GM19240 (cell line): ENCODE data around the gene SLC35G4.
"Not testable (repeated sequence)": the region's sequence is repeated elsewhere in the genome, so short reads cannot be mapped to it uniquely, and the experiment has no call there.

Source experiments
- DNase-seq: peaks from one replicate; pipeline ENCODE4 v3.0.0; 2011; ENCODE audit warnings: low spot score; ENCODE audit not compliant: insufficient read length

Gene SLC35G4

DNA sequence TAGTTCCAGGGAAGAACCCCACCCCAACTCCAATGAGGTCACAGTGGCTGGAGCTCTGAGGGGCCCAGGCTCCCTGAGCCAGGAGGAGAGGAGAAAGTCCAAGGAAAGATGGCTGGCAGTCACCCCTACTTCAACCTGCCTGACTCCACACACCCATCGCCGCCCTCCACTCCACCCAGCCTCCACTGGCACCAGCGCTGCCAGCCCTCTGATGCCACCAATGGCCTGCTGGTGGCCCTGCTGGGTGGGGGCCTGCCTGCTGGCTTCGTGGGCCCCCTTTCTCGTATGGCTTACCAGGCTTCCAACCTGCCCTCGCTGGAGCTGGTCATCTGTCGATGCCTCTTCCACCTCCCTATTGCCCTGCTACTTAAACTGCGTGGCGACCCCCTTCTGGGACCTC lies at the start of gene SLC35G4:
Gene SLC35G4, plus strand, starts transcription at position 109 of the 400 bp plus-strand sequence. Its CDS starts 0 bp downstream, at position 109.
- not testable (repeated sequence) for DNase-seq

DNA sequence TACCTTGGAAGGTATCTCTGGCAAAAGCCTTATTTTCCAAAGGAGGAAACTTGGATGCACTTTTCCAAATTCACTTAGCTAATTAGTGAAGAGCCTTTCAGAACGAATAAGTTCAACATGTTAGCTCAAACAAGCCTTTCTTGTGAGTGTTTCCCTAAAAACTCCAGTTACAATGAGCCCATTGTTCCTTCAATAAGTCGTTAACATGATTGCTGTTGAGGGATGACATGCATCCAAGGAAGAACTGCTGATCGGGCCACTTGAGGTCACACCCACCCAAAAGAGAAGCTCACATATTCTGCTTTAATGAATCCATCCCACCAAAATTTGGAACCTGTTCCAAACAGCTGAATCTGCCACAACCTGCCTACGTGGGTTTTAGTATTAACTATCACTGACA lies 48.1 kb upstream of the SLC35G4 start:
- DNase-seq = no peak

DNA sequence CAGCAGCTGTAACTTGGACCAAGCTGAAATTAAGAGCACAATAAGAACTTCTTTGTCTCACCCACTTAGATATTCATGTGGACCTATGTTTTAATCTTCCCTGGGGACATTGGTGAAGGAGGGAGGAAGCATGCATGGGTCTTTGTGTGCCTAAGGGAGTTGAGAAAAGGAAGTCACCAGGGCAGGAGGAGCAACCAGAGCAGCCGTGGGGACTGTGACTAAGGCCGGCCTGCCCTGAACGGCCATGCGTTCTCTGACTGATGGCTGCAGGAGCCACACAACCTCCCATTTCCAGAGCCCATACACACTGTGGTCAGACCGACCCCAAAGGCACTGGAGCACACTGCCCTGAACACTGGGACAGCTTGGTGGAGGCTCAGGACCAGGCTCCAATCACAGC lies 43.7 kb upstream of the SLC35G4 start:
- no peak for DNase-seq

DNA sequence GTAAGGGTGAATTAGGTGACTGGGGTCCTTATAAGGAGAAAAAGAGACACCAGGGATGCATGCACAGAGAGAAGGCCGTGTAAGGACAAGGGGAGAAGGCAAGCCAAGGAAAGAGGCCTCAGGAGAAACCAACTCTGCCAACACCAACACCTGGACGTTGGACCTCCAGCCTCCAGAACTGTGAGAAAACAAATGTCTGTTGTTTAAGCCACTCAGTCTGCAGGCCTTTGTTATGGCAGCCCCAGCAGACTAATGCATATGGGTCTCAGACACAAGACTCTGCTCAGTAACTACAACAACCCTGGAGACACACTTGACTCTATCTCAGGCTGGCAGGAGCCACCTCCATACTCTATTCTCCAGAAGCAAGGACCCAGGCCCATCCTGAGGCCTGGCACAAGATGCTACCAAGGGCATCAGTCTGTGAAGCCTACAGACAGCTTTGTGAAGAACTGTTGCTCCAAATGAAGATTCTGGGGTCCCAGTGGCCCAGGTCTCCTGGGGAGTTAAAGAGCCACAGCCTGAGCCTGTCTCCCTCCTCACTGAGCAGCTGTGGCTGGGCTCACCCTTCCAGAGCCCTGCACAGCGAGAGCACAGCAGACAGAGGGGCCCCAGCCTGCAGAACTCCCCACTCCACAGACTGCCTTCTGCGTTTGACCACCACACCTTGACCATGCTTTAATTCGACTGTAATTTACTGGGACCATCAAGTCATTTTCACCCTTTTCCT lies 43.0 kb upstream of the SLC35G4 start:
- no peak for DNase-seq

DNA sequence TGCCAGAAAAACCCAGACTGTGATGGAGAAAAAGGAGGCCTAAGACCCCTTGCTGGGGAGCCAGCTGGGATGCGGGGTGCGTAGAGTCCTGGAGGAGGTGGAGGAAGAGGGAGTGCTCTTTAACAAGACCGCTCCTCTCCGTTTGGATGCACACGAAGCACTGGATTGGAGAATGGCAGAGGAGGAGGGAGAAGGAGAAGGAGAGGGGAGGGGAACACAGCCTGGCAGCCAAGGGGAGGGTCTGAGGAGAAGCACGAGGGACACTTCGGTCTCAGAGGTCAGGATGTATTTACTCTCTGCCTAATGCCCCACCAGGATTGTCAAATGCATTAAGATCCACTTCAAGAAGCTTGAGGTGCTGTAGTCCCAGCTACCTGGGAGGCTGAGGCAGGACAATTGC lies 42.0 kb upstream of the SLC35G4 start:
- no peak for DNase-seq

DNA sequence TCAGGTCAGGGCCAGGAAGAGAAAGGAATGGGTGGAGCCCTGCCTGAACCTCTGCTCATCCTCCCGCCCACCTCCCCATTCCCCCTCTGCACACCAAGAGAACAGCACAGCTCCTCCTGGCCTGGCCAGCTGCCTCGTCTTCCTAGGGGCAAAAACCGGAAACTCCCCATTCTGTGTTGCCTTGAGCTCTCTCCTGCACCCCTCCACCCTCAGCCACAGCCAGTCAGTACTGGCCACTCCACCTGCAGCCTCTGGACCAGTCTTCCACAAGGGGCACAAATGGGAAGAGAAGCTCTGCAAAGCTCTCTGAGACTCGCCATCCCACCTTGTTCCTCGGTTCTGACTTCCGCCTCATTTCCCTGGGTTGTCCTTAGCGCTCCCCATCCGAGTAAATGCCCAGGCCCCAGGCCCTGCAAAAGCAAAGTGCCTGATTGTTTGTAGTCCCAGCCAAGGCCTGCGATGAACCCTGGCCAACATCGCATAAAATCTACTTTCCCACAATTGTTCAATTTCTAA lies 39.3 kb upstream of the SLC35G4 start:
- DNase-seq = no peak

DNA sequence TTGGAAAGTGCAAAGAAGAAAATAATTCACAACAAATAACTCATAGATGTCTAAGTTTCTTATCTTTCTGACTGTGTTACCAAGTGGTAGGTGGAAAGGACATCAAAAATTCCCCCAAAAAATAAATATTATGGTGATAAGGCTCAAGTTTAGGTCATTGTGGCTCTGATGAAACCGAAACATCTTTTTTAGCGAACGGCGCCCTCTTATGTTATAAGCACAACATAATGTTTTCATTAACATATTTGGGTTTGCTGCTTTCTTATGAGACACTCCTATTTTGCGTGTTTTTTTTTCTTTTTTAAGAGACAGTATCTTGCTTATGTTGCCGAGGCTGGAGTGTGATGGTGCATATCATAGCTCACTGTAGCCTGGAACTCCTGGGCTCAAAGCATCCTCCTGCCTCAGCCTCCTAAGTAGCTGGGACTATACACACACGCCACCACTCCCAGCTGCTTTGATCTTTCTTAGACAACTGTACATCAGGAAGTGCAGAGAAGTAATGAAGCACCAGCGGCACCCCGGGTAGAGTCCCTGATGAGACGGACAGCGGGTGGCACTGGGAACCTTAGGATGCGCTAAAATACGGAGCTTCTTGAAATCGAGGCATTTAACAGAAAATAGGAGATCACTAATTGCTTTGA lies 38.5 kb upstream of the SLC35G4 start:
- no peak for DNase-seq

DNA sequence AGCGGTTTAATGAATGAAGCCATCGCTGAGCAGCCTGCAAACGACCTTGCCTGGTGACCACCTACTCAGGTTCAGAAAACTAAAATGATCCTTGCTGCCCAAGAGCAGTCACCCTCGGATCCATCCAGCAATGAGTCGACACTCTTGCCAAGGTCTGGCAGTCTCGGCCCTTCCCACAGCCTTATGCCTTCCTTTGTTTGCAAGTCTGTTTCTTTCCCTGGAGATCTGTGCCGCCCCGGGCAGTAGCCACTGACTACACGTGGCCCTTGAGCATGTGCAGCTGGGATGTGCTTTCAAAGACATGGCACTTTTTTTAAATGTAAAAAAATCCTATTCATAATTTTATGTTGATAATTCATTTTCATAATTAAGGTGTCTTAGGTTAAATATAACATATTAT lies 37.2 kb upstream of the SLC35G4 start:
- no peak for DNase-seq

DNA sequence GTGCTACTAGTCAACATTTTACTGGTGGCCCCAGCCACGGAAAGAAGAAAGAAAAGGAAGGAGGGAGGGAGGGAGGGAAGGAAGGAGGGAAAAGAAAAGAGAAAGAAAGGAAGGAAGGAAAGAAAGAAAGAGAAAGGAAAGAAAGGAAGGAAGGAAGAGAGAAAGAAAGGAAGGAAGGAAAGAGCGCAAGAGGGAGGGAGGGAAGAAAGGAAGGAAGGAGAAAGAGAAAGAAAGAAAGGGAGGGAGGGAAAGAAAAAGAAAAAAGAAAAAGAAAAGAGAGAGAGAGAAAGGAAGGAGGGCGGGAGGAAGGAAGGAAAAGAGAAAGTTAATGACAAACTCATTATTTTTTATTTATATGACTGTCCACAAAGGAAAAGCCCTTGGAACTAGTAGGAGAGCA lies 34.9 kb upstream of the SLC35G4 start:
- no peak for DNase-seq

DNA sequence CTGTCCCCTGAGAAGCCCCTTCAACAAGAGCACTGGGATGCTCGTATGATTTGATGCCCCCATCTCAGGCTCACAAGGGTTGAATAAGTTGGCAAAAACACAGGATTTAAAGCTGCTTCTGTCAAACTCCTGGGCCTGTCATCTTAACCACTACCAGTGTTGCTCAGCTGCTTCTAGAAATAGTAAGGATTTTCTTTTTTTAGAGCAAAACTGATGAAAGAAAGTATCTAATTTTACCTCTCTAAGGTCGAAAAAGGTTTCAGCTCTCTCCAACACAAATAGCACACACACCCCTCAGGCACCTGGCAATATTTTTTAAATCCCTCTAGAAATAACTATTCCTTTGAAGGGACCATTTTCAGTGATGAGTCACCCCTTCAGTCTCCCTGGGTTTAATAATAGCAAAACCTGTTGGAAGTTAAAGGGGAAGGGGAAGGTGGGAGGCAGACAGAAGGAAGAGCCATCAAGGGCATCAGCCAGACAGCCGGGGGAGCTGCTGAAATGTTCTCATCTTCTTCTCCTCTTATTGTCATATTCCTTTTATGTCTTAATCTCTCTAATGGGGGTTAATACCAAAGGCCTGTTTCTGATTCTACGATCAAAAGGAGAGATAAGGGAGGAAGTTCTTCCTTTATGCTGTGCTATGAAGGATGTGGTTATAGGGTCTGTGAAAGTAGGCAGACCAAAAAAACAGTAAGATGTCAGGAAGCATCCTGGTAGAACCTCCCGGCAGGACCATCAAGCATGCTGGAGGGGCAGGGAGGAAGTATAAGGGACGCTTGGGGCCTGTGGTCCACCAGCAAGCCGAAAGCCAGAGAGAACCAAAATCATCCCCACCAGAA lies 31.9 kb upstream of the SLC35G4 start:
- no peak for DNase-seq

DNA sequence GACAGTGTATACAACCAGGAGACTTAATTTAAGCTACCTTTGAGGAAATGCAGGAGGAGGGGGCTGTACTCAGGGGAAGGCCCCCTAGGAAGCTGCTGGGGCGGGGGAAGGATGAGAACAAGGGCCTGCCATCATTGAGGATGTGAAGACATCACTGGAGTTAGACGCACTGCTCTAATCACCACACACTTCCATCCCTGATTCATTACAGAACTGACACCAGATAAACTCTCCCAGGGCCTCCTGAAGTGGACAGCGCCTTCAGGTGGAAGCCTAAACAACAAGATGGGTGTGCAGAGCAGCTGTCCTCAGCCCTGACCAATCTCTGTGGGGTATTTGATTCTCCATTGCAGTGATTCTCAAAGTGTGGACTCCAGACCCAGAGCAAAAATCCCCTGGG lies 30.6 kb upstream of the SLC35G4 start:
- DNase-seq = no peak

DNA sequence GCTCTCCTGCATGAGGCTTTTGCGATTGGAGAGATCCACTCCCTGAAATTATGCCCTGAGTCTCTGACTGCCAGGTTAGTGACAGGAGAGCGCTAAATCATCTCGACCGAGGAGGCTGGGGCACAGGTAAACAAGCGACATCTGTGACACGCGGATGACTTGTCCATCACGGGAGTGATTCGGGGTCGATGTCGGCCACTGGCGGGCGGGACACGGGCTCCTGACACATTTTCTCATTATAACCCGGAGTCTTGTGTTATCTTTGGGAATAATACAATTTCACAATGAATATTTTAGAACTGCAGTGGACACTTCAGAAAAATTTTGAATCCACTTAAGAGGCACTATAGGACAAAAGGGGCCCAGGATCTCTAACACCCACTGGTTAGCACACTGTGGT lies 29.5 kb upstream of the SLC35G4 start:
- no peak for DNase-seq

DNA sequence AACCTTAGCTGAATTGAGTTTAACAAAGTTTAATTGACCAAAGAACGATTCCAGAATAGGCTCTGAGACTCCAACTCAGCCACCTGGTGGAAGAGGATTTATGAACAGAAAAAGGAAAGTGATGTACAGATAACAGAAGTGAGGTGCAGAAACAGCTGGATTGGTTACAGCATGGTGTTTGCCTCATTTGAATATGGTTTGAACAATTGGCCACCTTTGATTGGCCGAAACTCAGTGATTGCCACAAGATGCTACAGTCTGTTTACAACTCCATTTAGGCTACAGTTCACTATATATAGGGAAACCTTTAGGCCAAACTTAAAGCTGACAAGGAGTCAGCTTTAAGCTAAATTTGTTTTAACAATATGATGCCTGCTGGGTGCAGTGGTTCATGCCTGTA lies 28.1 kb upstream of the SLC35G4 start:
- DNase-seq = no peak

DNA sequence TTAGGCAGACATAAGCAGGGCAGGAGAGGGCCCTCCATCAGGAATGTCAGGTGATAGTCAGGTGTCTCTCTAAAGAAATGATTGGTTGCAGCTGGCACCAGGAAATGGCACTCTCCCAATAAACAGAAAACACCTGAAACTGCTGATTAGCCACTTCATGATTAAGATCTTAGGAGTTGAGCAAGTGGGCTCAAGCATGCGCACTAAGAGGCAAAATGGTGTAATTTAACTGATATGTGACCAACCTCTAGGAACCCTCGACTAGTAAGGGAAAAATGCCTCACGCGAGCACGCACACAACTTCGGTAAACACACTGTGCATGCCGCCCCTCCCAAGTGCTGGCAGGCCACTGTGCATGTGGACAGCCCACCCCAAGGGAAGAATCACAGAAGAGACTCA lies 23.8 kb upstream of the SLC35G4 start:
- DNase-seq = no peak

DNA sequence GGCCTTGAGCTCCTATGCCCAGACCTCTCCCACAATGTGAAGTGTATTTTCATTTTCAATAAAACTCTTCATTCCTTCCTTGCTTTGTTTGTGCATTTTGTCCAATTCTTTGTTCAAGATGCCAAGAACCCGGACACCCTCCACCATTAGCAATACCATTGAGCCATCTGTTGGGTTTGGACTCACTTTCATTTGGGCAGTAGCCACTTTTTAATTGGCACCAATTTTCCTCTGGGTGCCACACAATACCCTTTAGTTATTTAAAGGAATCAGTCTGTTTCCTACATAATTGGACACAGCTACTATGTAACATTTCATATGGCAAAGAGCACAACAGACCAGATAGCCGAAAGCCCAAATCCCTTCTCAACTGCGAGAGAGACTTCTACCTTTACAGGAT lies 22.5 kb upstream of the SLC35G4 start:
- no peak for DNase-seq

DNA sequence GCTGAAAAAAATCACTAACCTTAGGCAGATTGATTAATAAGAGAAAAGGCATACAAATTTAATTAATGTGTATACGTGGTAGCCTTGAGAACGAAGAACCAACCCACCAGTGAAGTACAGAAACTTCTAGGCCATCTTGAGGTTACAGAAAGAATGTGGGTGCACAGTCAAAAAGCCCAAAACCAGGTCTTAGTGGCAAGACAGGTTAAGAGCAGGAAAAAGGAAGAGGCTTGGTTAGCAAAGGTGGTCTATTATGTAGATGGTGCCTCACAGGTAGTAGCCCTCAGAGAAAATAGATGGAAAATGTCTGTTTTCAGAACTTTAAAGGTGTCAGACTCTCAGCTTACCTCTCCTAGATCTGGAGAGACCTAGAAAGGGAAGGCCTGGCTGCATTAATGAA lies 22.0 kb upstream of the SLC35G4 start:
- DNase-seq = no peak

DNA sequence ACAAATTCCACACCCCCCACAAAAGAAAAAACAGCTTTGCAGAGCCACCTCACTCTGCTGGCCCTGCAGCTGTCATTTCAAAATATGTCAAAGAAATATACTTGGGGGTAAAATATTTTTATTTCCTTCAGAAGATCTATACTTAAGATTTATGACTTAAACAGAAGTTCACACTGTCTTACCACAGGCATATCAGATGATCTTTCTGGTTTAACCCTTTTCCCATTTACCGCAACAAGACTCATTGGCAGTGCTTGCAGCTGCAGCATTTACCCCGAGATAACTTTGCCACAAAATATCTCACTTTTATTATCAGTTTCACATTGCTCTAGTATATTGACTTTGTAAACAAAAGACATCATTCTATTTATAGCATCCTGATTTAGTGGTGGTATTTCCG lies 21.6 kb upstream of the SLC35G4 start:
- DNase-seq = no peak

DNA sequence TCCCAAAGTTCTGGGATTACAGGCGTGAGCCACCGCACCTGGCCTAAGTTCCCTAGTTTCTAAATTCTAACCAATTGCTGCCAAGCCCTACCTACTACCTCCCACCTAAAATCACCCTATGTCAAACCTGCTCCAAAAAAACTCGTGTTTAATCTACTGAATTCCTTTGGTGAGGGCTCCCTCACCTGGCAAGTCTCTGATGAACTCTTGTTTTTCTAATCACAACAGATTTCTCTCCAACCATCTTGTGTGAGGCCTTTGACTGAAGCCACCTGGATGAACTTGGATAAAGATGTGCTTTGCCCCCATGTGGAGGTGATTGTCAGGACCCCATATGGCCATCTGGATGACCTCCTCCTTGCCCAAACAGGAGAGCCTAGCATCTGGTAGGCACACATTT lies 17.4 kb upstream of the SLC35G4 start:
- no peak for DNase-seq

DNA sequence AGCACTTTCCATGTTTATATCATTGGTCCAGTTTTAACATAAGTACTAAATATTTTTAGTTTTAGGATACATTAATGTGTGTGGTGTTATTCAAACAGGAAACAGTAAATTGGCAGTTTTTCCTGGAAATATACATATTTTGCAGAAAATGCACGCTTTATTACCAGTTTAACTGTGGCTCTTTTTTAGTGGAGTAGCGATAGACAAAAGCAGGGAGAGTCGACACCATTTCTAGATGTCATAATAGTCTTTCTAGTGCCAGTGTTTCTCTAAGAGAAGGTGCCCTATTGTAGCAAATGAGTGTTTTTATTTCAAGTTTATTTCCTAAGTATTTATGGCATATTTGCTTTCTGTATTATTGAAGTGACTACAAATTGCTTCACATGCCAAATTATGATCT lies 9.1 kb upstream of the SLC35G4 start:
- DNase-seq = no peak

DNA sequence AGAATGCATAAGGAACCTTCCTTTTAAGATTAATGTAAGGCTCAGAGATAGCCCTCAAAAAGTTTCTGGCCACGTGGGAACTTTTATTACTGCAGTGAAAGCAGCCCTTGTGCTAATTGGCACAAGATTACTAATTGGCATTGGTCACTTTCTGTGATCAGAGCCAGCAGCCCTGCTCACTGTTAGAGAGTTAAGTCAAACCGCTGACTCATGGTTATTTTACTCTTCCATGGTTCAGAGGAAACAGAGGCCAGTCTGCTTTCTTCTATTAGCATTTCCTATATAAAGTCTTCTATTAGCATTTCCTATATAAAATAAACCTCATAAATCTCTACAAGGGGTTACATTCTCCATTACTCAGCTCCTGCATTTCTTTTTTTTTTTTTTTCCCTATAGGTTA lies 1.5 kb upstream of the SLC35G4 start:
- no peak for DNase-seq

DNA sequence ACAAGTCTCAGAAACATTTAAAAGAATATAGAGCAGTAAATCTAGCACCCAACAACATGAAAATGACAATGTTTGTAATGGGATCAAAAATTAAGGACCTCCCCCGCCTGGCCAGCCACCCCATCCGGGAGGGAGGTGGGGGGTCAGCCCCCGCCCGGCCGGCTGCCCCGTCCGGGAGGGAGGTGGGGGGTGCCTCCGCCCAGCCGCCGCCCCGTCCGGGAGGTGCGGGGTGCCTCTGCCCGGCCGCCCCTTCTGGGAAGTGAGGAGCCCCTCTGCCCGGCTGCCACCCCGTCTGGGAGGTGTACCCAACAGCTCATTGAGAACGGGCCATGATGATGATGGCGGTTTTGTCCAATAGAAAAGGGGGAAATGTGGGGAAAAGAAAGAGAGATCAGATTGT lies 778 bp upstream of the SLC35G4 start:
- not testable (repeated sequence) for DNase-seq

DNA sequence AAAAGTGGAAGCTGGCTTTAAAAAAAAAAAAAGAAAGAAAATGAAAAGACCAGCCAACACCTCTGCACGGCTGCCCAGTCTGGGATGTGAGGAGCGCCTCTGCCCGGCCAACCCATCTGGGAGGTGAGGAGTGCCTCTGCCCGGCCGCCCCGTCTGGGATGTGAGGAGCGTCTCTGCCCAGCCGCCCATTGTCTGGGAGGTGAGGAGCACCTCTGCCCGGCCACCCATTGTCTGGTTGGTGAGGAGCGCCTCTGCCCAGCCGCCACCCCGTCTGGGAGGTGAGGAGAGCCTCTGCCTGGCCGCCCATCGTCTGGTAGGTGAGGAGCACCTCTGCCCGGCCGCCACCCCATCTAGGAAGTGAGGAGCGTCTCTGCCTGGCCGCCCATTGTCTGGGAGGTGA lies 3.7 kb downstream of the SLC35G4 start:
- DNase-seq = not testable (repeated sequence)
